Endothelial cell of umbilical vein (primary cell): Measurements from ENCODE around the gene PCNX1.

Source experiments
- CTCF ChIP-seq, 2 donors: IDR thresholded peaks; 1 replicate in 1 of 2; 2 replicates in 1 of 2; pipeline ENCODE4 v1.5.1; 2011; ENCODE audit warnings: low read length in 2 of 2, mild to moderate bottlenecking in 2 of 2, moderate library complexity in 2 of 2, control low read depth in 1 of 2, inconsistent platforms in 1 of 2, low read depth in 1 of 2; ENCODE audit not compliant: insufficient read depth in 1 of 2; ENCODE audit errors: extremely low read depth in 1 of 2
- JUN ChIP-seq: IDR thresholded peaks from 2 replicates; pipeline ENCODE4 v1.6.1; 2011; ENCODE audit warnings: borderline replicate concordance, low read depth; ENCODE audit not compliant: insufficient read length, insufficient read depth
- MAX ChIP-seq: IDR thresholded peaks from 2 replicates; pipeline ENCODE4 v1.6.1; 2011; ENCODE audit not compliant: insufficient read depth, insufficient read length
- MYC ChIP-seq: IDR thresholded peaks from one replicate; pipeline ENCODE4 v1.6.1; 2011; ENCODE audit warnings: mild to moderate bottlenecking, low read depth, low read length
- POLR2A ChIP-seq: IDR thresholded peaks from 2 replicates; pipeline ENCODE4 v1.6.1; 2012; ENCODE audit warnings: low read depth, mild to moderate bottlenecking, control low read depth, low read length
- POLR2AphosphoS5 ChIP-seq: IDR thresholded peaks from 2 replicates; pipeline ENCODE4 v1.6.1; 2012; ENCODE audit warnings: low read depth, mild to moderate bottlenecking, control low read depth, low read length, moderate library complexity; ENCODE audit not compliant: insufficient read depth

DNA sequence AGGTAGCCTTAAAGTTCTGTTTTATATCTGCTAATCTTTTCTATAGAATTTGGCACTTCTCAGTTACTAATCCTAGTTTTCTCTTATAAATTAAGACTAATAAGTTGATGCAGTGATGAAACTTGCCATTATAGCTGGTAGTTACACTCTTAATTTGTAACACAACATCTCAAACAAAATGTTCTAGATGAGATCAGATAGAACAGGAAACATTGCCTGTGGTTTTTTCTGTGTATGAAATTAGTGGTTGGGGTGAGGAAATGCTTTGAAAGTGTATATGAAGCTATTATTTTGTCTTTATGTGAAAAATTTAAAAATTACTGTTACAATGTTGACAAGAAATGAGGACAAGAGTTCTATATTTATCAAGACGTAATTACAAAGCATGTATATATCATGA, 91.9 kb downstream of the PCNX1 start:
- TF ChIP-seq CTCF (IDR thresholded peaks at IDR 0.05; ENCODE audit: extremely low read depth in 1 of 2, insufficient read depth in 1 of 2, low read depth in 1 of 2, low read length in 2 of 2) = no peak
- no peak for TF ChIP-seq MAX
- TF ChIP-seq POLR2AphosphoS5 = no peak
- no peak for TF ChIP-seq JUN
- no peak for TF ChIP-seq POLR2A
- no peak for TF ChIP-seq MYC
